OCI-LY3 (cell line): Measurements from ENCODE around the gene TFDP1.

Experiments
- H2AFZ ChIP-seq: fragments of 200-600, 300-600 bp; shearing (Covaris generic); 2 replicates; pipeline ENCODE4 v1.6.0; 2014; ENCODE audit warnings: antibody characterized with exemption, low read depth, low read length
- H3K27ac ChIP-seq: fragments of 200-600, 300-600 bp; sonication (generic); 2 replicates; pipeline ENCODE4 v1.5.1; 2014; ENCODE audit warnings: mild to moderate bottlenecking, low read length, moderate library complexity, mixed read lengths
- H3K27me3 ChIP-seq: fragments of 200-600, 300-600 bp; sonication (generic); 2 replicates; pipeline ENCODE4 v1.6.1; 2014; ENCODE audit warnings: low read depth, low read length, mixed read lengths
- H3K36me3 ChIP-seq: fragments of 200-600, 300-600 bp; sonication (generic); replicated peaks from 2 replicates; pipeline ENCODE3; 2014; ENCODE audit warnings: low read depth, low read length, mixed read lengths
- H3K4me1 ChIP-seq: fragments of 300-600, 200-600 bp; sonication (generic); 2 replicates; pipeline ENCODE4 v1.6.1; 2014; ENCODE audit warnings: low read length, mixed read lengths
- H3K4me2 ChIP-seq: fragments of 200-600, 300-600 bp; sonication (generic); 2 replicates; pipeline ENCODE4 v1.6.1; 2014; ENCODE audit warnings: low read length, mixed read lengths
- H3K4me3 ChIP-seq: fragments of 300-600, 200-600 bp; sonication (generic); 2 replicates; pipeline ENCODE4 v1.5.1; 2014; ENCODE audit warnings: antibody characterized with exemption, mild to moderate bottlenecking, low read length, moderate library complexity
- H3K79me2 ChIP-seq: fragments of 300-600, 200-600 bp; shearing (Covaris generic); 2 replicates; pipeline ENCODE4 v1.6.1; 2014; ENCODE audit warnings: mild to moderate bottlenecking, low read length, mixed read lengths
- H3K9ac ChIP-seq: fragments of 300-600, 200-600 bp; shearing (Covaris generic); 2 replicates; pipeline ENCODE4 v1.6.0; 2014; ENCODE audit warnings: mild to moderate bottlenecking, low read length, moderate library complexity
- H3K9me3 ChIP-seq: fragments of 200-600, 300-600 bp; shearing (Covaris generic); 2 replicates; pipeline ENCODE4 v1.6.1; 2014; ENCODE audit warnings: low read length, mixed read lengths; ENCODE audit not compliant: insufficient read depth
- H4K20me1 ChIP-seq: fragments of 200-600, 300-600 bp; sonication (generic); 2 replicates; pipeline ENCODE4 v1.6.1; 2016; ENCODE audit warnings: low read length, mixed read lengths; ENCODE audit not compliant: insufficient read depth
- EZH2phosphoT487 ChIP-seq: fragments of 200-600 bp; shearing (Covaris generic); IDR thresholded peaks from 2 replicates; pipeline ENCODE4 v1.6.1; 2018; ENCODE audit warnings: antibody characterized with exemption, mixed run types, low read depth
- TF ChIP-seq, protein P1 (sequence below): fragments of 200-600, 300-600 bp; sonication (generic); IDR thresholded peaks from 2 replicates; pipeline ENCODE4 v1.5.1; 2014; ENCODE audit warnings: antibody characterized with exemption, low read length, low read depth

Gene TFDP1

DNA sequence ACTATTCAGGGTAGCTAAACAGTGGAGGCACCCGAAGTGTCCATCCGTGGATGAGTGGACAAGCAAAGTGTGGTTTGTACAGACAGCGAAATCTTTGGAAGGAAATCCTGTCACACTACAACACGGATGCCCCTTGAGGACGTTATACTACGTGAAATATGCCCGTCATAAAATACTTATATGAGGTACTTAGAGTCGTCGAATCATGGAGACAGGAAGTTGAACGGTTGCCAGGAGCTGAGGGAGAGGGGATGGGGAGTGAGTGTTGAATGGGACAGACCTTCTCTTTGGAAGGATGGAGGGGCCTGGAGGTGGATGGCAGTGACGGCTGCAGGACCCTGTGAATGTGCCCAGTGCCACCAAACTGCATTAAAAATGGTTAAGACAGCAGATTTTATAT is 61.8 kb downstream of the TFDP1 start:
- H3K9ac ChIP-seq = no peak overlapping the region
- H3K4me2 ChIP-seq = no peak overlapping the region
- no peak overlapping the region for H3K27ac ChIP-seq
- H3K4me3 ChIP-seq = no peak overlapping the region
- H4K20me1 ChIP-seq = no peaks in the 10 kb centered on the region
- peaks cover 27% of the 10 kb centered on the region for H3K36me3 ChIP-seq
- H3K4me1 ChIP-seq = no peaks in the 10 kb centered on the region
- H2AFZ ChIP-seq = no peak overlapping the region
- H3K9me3 ChIP-seq = no peaks in the 10 kb centered on the region
- H3K27me3 ChIP-seq = no peaks in the 10 kb centered on the region
- TF ChIP-seq EZH2phosphoT487 = no peak
- TF ChIP-seq, protein P1, sequence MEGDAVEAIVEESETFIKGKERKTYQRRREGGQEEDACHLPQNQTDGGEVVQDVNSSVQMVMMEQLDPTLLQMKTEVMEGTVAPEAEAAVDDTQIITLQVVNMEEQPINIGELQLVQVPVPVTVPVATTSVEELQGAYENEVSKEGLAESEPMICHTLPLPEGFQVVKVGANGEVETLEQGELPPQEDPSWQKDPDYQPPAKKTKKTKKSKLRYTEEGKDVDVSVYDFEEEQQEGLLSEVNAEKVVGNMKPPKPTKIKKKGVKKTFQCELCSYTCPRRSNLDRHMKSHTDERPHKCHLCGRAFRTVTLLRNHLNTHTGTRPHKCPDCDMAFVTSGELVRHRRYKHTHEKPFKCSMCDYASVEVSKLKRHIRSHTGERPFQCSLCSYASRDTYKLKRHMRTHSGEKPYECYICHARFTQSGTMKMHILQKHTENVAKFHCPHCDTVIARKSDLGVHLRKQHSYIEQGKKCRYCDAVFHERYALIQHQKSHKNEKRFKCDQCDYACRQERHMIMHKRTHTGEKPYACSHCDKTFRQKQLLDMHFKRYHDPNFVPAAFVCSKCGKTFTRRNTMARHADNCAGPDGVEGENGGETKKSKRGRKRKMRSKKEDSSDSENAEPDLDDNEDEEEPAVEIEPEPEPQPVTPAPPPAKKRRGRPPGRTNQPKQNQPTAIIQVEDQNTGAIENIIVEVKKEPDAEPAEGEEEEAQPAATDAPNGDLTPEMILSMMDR = no peak
- H3K79me2 ChIP-seq = no peaks in the 10 kb centered on the region

DNA sequence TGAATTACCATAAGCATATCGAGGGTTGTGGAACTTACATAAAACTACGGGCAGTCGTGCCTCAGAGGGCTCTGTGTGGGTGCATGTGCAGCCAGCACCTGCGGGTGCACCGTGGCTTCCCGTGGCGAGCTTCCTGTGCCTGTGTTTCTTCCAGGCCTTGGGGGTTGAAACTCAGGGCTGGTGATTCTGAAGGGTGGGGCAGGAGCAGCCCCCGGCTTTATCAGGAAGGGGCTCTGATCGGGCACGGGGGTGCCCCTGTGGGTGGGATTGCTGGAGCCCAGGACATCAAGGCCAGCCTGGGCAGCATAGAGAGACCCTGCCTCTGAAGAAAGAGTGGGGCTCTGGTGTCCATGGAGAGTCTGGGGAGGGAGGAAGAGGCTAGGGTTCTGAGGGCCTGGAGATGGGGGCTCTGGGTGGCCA is 62.4 kb downstream of the TFDP1 start:
- H2AFZ ChIP-seq = no peak overlapping the region
- no peak overlapping the region for H3K4me3 ChIP-seq
- peaks cover 22% of the 10 kb centered on the region for H3K36me3 ChIP-seq
- no peak for TF ChIP-seq EZH2phosphoT487
- TF ChIP-seq, protein P1 = no peak
- no peaks in the 10 kb centered on the region for H4K20me1 ChIP-seq
- no peak overlapping the region for H3K4me2 ChIP-seq
- no peak overlapping the region for H3K9ac ChIP-seq
- H3K27ac ChIP-seq = no peak overlapping the region
- no peaks in the 10 kb centered on the region for H3K4me1 ChIP-seq
- no peaks in the 10 kb centered on the region for H3K9me3 ChIP-seq
- no peaks in the 10 kb centered on the region for H3K27me3 ChIP-seq
- H3K79me2 ChIP-seq = no peaks in the 10 kb centered on the region

DNA sequence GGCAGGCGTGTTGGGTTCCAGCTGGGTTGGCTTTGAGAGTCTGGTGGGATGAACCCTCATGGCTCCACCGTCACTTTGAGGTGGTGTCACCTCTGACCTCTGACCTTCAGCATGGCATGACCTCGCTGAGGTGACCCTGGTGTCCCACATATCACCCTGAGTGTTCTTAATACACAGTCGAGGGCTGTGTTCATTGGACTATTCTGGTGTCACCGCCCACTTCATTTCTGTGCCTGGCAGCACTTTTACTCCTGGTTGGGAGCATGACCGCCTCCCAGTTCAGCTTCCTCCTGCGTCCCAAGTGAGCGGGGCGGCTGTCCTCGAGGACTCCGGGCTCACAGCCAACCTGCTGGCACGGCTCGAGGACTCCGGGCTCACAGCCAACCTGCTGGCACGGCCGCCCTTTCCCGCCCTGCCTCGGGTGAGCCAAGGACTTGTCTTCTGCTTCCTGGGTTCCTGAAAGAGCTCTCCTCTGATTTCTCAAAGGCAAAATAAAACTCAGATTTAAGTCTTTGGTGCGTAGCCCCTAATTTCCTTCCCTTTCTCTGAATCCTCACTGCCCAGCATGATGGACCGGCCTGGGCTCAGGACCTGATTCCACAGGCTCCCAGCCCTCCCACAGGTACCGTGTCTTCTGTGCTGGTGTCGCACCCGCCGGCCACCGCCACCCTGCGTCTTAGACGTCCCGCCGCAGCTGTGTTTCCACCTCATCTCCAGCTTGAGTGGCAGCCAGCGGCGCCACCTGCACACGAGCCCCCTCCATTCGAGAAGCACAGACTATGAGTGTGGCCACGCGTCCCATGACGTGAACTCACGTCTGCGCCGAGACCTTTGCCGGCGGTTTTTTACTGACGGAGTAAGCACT is 63.0 kb downstream of the TFDP1 start:
- TF ChIP-seq, protein P1 = no peak
- no peaks in the 10 kb centered on the region for H3K4me1 ChIP-seq
- peaks cover 15% of the 10 kb centered on the region for H3K36me3 ChIP-seq
- no peaks in the 10 kb centered on the region for H3K9me3 ChIP-seq
- no peaks in the 10 kb centered on the region for H3K79me2 ChIP-seq
- H3K4me2 ChIP-seq = no peak overlapping the region
- no peak overlapping the region for H3K9ac ChIP-seq
- no peaks in the 10 kb centered on the region for H3K27me3 ChIP-seq
- no peak overlapping the region for H3K4me3 ChIP-seq
- no peaks in the 10 kb centered on the region for H4K20me1 ChIP-seq
- H3K27ac ChIP-seq = no peak overlapping the region
- no peak overlapping the region for H2AFZ ChIP-seq

DNA sequence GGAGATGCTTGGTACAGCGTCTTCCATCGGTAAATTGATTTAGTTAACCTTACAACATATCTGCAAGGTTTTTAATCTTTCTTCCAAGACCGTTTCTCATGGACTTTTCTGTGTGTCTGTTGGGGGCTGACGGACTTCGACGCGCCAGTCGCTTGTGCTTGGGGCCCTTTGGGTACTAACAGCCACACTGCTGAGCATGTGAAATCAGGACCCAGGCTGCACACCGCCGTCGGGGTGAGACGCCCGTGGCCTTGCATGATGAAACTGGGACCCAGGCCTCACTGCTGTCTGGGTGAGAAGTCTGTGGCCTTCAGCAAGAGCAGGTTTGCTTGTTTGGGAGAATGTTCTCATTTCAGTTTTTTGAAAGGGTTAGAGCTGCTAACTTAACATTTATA is 63.7 kb downstream of the TFDP1 start:
- no peaks in the 10 kb centered on the region for H3K9me3 ChIP-seq
- H3K4me1 ChIP-seq = no peaks in the 10 kb centered on the region
- H3K27ac ChIP-seq = no peak overlapping the region
- H3K9ac ChIP-seq = no peak overlapping the region
- H3K36me3 ChIP-seq = peaks cover 15% of the 10 kb centered on the region
- no peak overlapping the region for H2AFZ ChIP-seq
- no peaks in the 10 kb centered on the region for H4K20me1 ChIP-seq
- TF ChIP-seq, protein P1 = no peak
- TF ChIP-seq EZH2phosphoT487 = no peak
- H3K4me3 ChIP-seq = no peak overlapping the region
- no peak overlapping the region for H3K4me2 ChIP-seq
- H3K79me2 ChIP-seq = no peaks in the 10 kb centered on the region
- no peaks in the 10 kb centered on the region for H3K27me3 ChIP-seq
